Measurements from ENCODE around the gene EXOC4.

Gene EXOC4

DNA sequence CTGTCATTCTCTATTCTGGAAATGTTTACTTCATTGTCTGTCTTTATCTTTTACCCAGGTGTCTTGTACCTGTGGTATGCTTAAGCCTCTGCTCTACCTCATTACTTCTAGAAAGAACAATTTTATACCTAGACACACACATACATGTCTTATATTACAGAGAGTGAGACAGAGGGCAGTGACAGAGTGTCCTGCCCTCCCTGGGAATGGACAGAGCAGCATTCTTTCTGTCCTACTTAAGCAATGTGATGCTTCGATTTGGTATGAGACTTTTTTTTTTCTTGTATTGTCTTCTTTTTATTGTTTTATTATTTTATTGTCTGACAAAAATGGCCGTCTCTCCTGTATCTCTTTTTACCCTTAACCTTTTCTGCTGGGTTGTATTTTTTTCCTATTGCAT, 286.1 kb downstream of the EXOC4 start:
- no peak for DNase-seq (ENCODE audit: low spot score)

DNA sequence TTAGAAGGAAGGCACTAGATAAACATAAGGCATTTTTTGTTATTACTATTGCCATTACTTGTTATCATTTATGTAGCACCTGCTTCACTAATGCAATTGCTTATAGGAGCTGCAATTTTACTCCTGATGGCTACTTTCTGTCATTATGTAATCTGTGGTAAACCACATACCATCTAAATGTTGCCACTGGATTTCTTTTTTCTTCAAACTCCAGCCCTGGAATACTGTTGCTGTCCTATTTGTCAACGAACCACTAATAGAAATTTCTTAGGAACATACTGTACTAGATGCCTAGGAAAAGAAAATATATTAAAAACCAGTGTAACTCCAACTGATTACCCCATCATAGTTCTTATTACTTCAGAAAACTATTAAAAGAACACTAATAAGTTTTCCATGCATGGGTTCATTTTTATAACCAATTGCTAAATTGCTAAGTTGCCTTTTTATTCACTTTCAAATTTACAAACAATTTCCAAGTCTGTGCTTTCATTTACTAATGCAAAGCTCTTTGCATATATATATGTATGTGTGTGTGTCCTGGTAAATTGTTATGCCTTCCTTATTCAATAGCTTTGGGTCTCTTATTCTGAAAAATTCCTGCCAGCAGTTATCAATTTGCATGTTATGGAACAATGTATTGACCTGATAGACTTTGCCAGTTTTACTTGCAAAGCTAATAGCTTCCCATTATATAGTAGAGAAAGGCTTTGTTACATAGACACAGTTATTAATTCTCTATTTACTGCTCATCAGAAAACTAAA, 287.4 kb downstream of the EXOC4 start:
- DNase-seq (ENCODE audit: low spot score): no peak

DNA sequence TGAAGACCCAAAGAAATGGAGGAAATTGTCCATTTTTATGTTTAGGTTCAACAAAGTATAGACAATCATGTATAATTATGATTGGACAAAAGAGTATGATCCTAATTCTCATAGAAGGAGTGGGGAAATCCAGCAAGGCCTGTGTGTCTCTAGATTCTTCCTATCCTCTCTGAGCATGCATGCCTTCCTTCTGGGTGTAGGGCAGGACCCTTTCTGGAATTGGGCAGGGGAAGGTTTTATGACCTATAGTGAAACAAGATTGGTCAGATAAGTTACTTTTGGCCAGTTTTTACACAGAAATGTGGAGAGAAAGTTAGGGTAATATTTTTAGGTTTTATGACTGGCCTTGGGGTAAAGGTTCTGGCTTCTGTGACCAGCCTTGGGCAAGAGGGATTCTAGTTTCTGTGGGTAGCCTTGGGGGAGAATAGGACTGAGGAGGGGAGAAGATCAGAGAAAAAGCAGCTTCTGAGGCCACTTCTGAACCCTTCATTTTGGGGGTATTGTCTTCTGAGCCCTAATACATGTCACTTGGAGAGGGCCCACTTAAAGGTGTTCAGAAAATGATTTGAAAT, 289.4 kb downstream of the EXOC4 start:
- DNase-seq (ENCODE audit: low spot score): no peak

DNA sequence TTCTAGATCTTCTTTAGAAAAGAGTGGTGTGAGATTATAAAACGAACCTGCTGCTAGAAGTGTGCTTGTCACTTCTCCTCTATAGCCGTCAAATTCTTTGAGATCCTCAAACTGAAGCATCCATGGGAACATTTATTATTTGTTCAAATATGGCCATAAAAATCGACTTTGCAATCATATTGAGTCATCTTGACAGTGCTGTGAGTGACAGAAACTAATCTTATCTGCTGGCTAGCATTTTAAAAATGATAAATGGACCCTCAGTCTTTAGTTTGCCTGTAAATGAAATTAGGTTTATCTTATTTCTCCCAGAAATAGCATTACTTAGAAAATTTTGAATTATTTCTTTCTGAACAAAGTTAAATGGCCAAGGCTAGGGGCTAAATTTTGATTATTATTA, 290.8 kb downstream of the EXOC4 start:
- no peak for DNase-seq (ENCODE audit: low spot score)

DNA sequence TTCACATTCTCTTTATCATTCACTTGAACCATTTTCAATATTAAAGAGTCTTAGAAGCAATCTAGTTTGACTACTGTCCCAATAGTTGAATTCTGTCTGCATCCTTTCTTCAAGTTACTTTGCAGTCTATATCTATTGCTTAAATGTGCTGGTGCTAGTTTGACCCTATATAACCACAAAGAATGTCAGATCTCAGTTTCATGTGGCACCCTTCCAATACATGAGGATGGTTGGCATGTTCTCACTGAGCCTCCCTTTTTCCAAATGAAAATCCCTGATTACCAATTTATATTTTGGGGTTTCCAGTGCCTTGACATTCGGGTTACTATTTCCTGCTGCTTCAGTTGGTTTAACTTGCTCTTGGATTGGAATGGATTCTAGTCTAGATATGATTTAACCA, 292.7 kb downstream of the EXOC4 start:
- DNase-seq (ENCODE audit: low spot score): no peak

DNA sequence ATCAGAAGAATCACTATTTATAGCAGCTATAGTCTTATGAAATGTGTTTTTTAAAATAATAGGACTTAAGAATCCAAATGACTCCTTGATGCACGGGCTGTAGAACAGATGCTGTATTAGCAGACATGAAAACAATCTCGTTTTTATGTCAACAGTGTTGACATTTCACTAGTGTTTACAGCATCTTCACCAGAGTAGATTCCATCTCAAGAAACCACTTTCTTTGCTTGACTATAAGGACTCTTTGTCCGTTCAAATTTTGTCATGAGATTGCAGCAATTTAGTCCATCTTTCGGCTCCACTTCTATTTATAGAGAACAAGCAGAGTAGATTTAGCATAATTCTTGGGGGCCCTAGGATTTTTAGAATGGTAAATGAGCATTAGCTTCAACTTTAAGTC, 295.1 kb downstream of the EXOC4 start:
- DNase-seq (ENCODE audit: low spot score): no peak

DNA sequence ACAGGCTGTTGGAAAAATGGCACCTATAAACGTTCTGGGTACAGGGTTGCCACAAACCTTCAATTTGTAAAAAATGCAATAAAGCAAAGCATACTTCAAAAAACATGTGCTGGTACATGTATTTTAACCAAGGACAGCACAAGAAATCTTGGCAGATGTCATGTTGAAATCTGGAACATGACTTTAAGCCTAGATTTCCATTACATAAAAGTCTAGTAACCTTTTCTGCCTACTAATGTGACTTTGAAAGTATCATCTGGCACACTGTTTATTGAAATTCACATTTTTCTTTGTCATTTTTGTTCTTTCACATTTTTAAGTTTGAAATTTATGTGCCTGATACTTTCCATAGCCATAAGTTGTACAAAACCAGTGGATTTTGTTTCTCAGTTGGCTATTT, 296.8 kb downstream of the EXOC4 start:
- no peak for DNase-seq (ENCODE audit: low spot score)

DNA sequence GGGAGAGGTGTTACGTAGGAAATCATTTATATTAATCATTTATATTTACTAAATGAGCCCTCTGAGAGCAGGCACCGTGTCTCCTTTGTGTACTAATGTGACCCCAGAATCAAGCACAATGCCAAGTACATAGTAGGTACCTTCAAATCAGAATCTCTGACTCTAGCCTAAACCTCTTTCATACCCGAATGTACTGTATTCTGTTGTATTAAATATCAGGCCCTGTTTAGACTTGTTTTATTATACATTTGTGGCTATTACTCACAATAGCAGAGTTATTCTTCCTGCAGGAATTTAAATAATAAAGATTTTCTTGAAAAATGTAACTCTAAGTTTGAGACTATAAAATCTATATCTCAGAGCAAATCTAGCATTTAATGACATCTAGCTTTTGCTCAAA, 297.3 kb downstream of the EXOC4 start:
- no peak for DNase-seq (ENCODE audit: low spot score)

DNA sequence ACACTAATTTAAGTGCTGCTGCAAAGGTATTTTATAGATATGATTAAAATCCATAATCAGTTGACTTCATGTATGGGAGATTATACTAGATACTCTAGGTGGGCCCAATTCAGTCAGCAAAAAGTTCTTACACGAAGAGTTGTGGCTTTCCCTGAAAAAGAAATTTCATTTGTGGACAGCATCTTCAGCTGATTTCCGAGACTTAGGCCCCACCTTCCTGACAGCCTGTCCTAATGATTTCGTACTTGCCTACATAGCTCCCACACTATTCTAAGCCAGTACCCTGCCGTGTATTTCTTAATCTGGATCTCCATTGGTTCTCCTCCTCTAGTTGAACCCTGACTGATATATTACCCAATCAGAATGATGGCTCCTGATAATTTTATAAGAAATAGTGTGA, 297.9 kb downstream of the EXOC4 start:
- no peak for DNase-seq (ENCODE audit: low spot score)

DNA sequence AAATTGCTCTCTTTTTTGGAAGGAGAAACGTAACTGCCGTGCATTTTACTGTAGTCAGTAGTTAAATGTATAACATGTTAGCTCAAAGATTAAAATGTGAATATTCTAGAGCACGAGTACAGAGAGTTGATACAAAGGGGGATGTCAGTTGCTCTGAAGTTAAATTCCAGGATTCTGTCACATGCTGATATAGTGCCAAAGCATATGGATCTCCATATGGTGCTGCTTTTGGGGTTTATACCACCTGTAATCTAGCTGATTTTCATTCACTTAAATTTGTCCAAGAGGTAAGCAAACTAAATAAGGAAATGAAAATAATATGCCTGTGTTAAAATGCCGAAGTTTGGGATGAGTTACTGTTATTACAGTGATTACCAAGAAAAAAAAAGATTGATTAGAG, 298.6 kb downstream of the EXOC4 start:
- no peak for DNase-seq (ENCODE audit: low spot score)

DNA sequence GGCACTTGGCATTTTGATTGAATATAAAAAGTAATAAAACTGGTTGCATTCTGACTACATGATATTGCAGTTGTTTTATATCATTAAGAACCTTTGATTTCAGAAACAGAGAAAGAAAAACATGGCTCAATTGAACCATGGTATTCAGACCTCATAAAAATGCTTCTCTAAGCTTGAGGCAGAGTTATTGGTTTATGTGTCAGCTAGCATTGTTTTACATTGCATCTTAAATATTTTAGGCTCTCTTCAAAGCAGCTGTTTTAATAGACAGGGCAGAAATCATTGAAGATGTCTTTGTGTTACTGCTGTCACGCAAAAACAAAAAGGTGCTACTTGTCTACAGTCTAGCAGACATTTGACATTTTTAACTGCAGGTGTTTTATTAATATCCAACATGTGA, 299.2 kb downstream of the EXOC4 start:
- DNase-seq (ENCODE audit: low spot score): no peak

DNA sequence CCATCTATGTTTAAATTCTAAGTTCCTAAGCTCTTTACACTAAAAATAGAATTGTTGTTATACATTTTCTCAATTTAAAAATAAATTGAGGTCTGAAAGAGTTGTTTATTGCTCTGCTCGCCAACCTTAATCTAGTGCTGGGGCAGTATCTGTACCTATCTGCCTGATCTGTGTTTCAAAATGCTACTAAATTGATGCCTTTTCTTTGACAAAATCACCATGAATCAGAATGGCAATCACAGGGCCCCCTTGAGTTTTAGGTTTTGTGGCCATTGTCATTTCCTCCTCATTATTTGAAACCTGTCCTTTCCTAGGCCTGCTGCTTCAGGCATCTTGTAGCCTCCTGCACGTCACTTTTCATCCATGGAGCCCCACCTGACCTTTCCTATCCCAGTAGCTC, 301.5 kb downstream of the EXOC4 start:
- no peak for DNase-seq (ENCODE audit: low spot score)

DNA sequence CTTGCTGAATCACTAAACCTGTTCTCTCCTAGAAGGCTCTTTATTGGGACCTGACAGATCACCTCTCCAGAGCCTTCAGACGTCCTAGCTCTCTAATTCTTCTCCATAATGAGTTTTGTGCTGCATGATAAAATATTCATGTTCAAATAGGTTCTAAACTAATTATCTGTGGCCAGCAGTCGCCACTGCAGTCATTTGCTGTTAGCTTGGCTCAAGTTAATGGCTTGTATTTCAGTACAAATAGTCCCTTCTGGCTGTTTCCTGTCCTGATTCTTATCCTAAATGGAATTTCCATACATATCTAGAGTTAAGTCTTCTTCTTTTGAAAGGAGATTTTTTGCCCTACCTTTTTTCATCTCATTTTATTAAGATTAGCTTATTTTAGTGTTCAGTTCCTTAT, 303.2 kb downstream of the EXOC4 start:
- no peak for DNase-seq (ENCODE audit: low spot score)

DNA sequence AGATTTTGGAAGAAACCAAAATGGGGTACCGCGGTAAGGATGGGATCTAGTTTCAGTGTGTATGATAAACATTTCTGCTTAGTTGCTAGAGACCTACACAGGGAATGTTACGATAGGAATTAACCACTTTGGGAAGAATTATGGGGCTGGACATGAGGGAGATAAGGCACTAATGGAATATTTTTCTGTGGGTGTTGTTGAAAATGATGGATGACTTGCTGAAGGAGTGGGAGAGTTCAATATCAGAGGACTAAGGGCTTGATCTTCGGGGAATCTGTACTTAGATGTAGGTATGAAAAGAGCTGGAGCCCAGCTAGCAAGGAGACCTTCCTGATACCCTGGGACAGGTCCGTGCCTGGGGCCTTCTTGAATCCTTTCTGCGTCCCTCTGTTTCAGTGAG, 303.7 kb downstream of the EXOC4 start:
- DNase-seq (ENCODE audit: low spot score): no peak

DNA sequence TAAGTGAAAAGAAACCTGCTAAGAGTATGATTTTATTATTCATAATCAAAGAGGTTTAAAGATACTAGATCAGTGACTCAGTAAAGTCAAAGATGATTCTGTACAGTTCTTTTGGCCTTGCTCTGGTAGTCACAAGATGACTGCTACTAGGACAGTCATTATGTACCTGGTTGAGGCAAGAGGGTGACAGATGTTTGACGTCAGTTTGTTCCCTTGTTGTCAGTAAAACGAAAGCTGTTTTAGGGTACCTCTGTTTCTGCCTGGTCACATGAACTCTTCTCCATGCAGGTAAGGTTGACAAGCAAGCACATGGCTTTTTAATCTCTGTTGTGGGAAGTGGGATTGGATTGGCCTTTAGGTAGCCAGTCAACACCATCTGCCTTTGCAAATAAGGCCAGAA, 308.0 kb downstream of the EXOC4 start:
- DNase-seq (ENCODE audit: low spot score): no peak

DNA sequence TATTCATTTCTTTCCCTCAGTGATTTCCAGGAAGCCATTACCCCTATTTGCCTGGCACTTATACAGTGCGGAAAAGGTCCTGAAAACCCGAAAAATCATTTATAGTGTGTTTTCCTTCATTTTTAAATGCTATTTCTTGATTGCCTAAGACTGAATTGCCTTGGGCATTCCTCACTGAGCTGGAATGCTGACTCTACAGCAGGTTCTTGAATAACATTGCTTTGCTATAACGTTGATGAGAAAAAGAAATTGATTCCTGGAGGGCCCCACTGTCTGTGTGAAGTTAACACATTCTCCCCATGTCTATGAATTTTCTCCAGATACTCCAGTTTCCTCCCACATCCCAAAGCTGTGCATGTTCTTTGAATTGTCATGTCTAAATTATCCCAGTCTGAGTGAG, 308.5 kb downstream of the EXOC4 start:
- no peak for DNase-seq (ENCODE audit: low spot score)

DNA sequence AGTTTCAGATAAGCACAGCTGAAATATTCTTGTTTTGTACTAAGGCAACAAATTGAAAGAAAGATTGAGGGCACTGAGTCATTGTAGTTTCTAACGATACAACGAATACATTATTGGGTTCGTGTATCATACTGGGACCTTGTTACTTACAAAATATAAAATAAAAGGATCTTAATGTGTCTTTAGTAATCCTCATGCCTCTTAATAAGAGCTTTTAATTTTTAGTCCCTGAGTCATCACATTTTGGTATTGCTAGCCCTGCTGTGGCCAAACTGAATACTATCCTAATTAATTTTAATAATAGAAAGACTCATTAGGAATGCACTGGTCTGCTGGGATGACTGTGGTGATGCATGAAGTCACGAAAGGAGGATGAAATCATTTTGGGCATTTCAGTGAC, 309.7 kb downstream of the EXOC4 start:
- DNase-seq (ENCODE audit: low spot score): no peak

DNA sequence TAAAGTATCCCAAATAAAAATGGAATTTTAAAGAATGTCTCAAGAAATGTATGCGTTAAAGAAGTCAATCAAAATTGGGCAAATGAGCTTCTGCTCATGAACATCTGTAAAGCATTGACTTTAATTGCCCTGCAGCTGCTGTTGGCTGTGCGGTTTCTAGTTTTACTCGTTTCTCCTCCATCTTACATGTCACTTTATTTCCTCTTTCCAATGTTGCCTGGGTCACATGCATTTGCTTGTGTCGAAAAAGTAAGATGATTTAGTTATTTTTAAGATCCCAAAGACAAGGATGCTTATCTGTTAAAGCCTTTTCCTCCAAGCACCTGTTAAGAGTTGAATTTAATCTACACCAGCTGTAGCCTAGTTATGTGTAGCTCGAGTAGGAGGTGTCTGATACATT, 310.4 kb downstream of the EXOC4 start:
- no peak for DNase-seq (ENCODE audit: low spot score)

DNA sequence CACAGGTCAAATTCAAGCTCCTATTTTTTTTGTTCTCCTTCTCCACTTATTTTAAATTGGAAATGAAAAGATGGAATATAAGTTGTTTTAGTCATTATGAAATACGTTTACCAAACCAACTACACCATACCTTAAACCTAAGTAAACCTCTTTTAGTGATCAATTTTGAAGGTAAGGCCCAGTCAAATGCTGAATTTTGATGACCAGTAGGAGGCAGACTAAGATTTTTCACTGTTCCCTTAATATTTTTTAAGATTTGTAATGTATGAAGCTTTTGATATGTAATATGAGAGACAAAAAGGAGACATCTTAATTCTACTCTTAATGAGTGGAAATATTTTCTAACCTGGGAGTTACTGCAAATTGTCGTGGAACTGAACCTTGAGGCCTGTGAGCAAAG, 311.6 kb downstream of the EXOC4 start:
- no peak for DNase-seq (ENCODE audit: low spot score)

DNA sequence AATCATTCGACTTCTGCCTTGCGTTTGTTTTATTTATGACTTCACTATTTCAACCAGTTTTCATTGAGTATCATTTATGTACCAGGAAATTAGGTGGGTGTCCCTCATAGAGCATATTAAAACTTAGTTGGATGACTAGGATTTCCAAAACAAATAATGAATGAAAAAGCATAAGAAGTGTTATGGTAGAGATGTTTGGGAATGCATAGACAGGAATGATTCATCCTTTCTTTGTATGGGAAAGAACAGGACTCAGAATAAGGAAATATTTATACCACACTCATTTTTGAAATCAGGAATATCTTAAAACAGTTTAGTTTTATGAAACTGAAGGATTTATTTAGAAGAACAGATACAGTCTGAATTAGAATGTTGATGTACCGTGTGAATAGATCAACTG, 315.7 kb downstream of the EXOC4 start:
- no peak for DNase-seq (ENCODE audit: low spot score)

DNA sequence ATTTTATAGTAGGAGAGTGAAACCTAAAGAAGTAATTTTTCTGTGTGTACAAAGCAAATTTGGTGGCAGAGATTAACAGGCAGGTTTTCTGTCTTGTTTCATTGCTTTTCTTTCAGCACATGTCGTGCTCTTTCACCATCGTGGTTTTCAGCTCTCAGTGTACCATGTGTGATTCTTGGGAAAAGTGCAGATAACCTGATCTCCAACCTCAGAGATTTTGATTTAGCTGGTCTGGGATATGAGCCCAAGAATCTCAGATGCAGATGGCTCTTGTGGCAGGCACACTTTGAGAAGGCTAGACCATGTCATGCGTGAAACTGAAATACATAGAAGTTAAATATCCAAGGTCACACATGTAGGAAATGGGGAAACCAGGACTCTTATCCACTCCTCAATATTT, 317.4 kb downstream of the EXOC4 start:
- no peak for DNase-seq (ENCODE audit: low spot score)

DNA sequence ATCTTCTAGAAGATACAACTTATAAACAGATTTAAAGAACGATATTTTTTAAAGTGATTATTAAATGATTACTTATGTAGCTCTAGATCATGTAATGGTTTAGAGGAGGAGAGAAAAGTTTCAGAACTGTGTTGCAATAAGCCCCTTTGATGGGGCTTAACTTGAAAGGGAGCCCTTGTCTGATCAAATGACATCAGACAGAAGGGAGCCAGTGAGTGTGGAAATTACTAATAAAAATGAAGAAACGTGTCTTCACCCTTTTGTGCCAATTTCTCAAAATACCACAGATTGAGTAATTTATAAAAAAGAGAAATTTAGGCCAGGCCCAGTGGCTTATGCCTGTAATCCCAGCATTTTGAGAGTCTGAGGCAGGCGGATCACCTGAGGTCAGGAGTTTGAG, 318.2 kb downstream of the EXOC4 start:
- DNase-seq (ENCODE audit: low spot score): no peak

DNA sequence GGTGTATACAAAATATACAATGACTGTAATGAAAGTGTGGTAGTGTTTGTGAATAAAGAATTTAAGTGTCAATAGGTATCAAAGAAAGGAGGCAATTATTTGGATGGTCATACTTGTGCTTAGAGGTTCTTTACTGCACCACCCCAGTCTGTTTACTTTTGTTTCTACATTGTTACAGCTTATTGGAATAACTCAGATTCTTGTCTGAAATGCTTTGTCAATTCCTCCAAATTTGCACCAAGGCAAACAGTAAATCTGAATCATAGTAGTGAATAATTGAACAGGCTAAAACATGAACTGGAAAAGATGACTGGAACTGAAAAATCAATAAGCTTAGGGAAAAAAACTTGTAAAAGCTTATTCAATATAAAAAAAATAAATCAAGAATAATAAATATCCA, 319.2 kb downstream of the EXOC4 start:
- DNase-seq (ENCODE audit: low spot score): no peak

DNA sequence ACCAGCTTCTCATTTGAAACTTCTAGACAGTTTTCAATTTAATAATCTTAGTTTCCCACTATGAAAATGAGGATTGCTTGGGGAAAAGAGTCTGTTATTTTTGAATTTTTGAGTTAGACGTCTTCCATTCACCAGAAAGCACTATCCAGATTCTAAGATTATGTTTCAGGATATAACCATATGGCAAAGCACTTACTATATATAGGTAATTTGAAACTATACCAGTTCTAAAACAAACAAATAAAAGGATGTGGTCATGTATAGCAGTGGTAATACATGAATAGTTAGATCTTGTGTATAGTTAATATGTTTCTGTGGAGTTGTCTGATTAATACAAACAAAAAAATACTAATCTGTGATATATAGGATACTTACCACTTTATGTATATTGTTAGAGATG, 320.0 kb downstream of the EXOC4 start:
- no peak for DNase-seq (ENCODE audit: low spot score)
